HCT116 (cell line): Measurements from ENCODE around the gene CH25H. TPM values are rescaled to one million over a fixed set of nuclear protein-coding genes. Genes with fewer than 3 reads are reported as not detected.

Source experiments
- ATAC-seq: fragments of 200-7000 bp; cut with Tn5 transposase; 2 replicates; pipeline ENCODE4 v1.9.1; 2020; ENCODE audit warnings: mild to moderate bottlenecking, moderate library complexity
- BruUV-seq: library from RNA; stranded (reverse); fragments of 400-500 nt; replicated peaks from 2 replicates; lab custom pipeline; 2021; lab: Mats Ljungman, UMichigan
- CTCF ChIA-PET: fragments of 300-600 bp; sonication (Branson Sonifier 250); formaldehyde crosslinking; loops from one replicate; lab custom pipeline; 2021; ENCODE audit warnings: antibody characterized with exemption; lab: Charles Lee
- POLR2A ChIA-PET: fragments of 300-600, 350-600 bp; sonication (Branson Sonifier 250); formaldehyde crosslinking; loops from one replicate; lab custom pipeline; 2021; ENCODE audit warnings: antibody characterized with exemption; lab: Charles Lee
- RAD21 ChIA-PET, 2 experiments: fragments of 300-600 bp; sonication (Branson Sonifier 250); formaldehyde crosslinking; loops; one replicate each; lab custom pipeline; 2023; ENCODE audit warnings: low total read pairs in 2 of 2; ENCODE audit not compliant: uncharacterized antibody in 2 of 2, unreplicated experiment in 2 of 2, low non-redundant PET in 1 of 2; lab: Charles Lee
- DNase-seq: peaks from one replicate; pipeline ENCODE4 v3.0.0-alpha.2; 2010; ENCODE audit warnings: low read depth, low spot score
- H2AFZ ChIP-seq: fragments of 200-600 bp; shearing (Covaris generic), sonication (generic); 2 replicates; pipeline ENCODE4 v1.6.1; 2017; ENCODE audit warnings: low read depth, mixed run types, mixed read lengths, antibody characterized with exemption, low read length; ENCODE audit not compliant: poor library complexity, severe bottlenecking
- H3K27ac ChIP-seq: 2 replicates; pipeline ENCODE4 v1.5.1; 2012; ENCODE audit warnings: low read depth, low read length
- H3K27me3 ChIP-seq: fragments of 200-600 bp; sonication (generic); 2 replicates; pipeline ENCODE4 v1.6.1; 2016; ENCODE audit warnings: mixed run types, low read length, mixed read lengths; ENCODE audit not compliant: insufficient read depth
- H3K36me3 ChIP-seq, 2 experiments: fragments of 200-500 bp in 1 of 2; fragments of 200-600 bp in 1 of 2; sonication (Bioruptor generic) in 1 of 2; sonication (generic) in 1 of 2; 2 replicates each; pipeline versions ENCODE4 v1.5.1 to v1.6.1; 2014 to 2016; ENCODE audit warnings: low read length in 2 of 2, inconsistent platforms in 1 of 2, mixed read lengths in 1 of 2, mixed run types in 1 of 2; ENCODE audit not compliant: insufficient read depth in 2 of 2, control insufficient read depth in 1 of 2
- H3K4me1 ChIP-seq, 2 experiments: fragments of 200-600 bp in 1 of 2; sonication (generic) in 1 of 2; 2 replicates each; pipeline versions ENCODE4 v1.5.1 to v1.6.1; 2012 to 2017; ENCODE audit warnings: low read length in 2 of 2, inconsistent platforms in 1 of 2, mild to moderate bottlenecking in 1 of 2, mixed read lengths in 1 of 2, mixed run types in 1 of 2, moderate library complexity in 1 of 2; ENCODE audit not compliant: insufficient read depth in 2 of 2, control insufficient read depth in 1 of 2
- H3K4me2 ChIP-seq: fragments of 200-600 bp; sonication (generic); 2 replicates; pipeline ENCODE4 v1.6.1; 2017; ENCODE audit warnings: mixed run types, low read length, mixed read lengths
- H3K4me3 ChIP-seq, 2 experiments: fragments of 200-600 bp in 1 of 2; sonication (generic) in 1 of 2; replicated peaks in 1 of 2; 2 replicates each; pipeline ENCODE4 v1.5.1; 2011 to 2016; ENCODE audit warnings: low read length in 2 of 2, control low read depth in 1 of 2, low read depth in 1 of 2, mild to moderate bottlenecking in 1 of 2, mixed read lengths in 1 of 2, mixed run types in 1 of 2
- H3K79me2 ChIP-seq: fragments of 200-600 bp; sonication (generic); 2 replicates; pipeline ENCODE4 v1.6.1; 2017; ENCODE audit warnings: mild to moderate bottlenecking, mixed run types, low read length, moderate library complexity, mixed read lengths; ENCODE audit not compliant: insufficient read depth
- H3K9ac ChIP-seq: fragments of 200-600 bp; sonication (generic); 2 replicates; pipeline ENCODE4 v1.6.1; 2016; ENCODE audit warnings: low read length, mixed read lengths
- H3K9me2 ChIP-seq: fragments of 200-600 bp; sonication (generic), shearing (Covaris generic); 2 replicates; pipeline ENCODE4 v1.6.1; 2017; ENCODE audit warnings: mixed run types, mild to moderate bottlenecking, moderate library complexity; ENCODE audit not compliant: insufficient read depth
- H3K9me3 ChIP-seq, 2 experiments: fragments of 200-500 bp in 1 of 2; fragments of 200-600 bp in 1 of 2; sonication (Bioruptor generic) in 1 of 2; sonication (generic) in 1 of 2; 2 replicates each; pipeline ENCODE4 v1.6.1; 2014 to 2017; ENCODE audit warnings: low read length in 2 of 2, mixed read lengths in 2 of 2, inconsistent platforms in 1 of 2, low read depth in 1 of 2, mild to moderate bottlenecking in 1 of 2, mixed run types in 1 of 2, moderate library complexity in 1 of 2; ENCODE audit not compliant: control insufficient read depth in 1 of 2, insufficient read depth in 1 of 2
- H4K20me1 ChIP-seq: fragments of 200-600 bp; sonication (generic), shearing (Covaris generic); 2 replicates; pipeline ENCODE4 v1.6.1; 2017; ENCODE audit warnings: mixed run types, mild to moderate bottlenecking, moderate library complexity; ENCODE audit not compliant: insufficient read depth
- CBX3 ChIP-seq: IDR thresholded peaks from 2 replicates; pipeline ENCODE4 v1.6.1; 2012; ENCODE audit warnings: low read depth
- CEBPB ChIP-seq: IDR thresholded peaks from 2 replicates; pipeline ENCODE4 v1.6.1; 2012; ENCODE audit warnings: low read depth
- CTCF ChIP-seq, 3 experiments: fragments of 200-600 bp in 1 of 3; sonication (generic) in 1 of 3; IDR thresholded peaks in 2 of 3; conservative IDR thresholded peaks in 1 of 3; 2 replicates each; pipeline ENCODE4 v1.5.1; 2012 to 2017; ENCODE audit warnings: low read depth in 2 of 3, low read length in 2 of 3, antibody characterized with exemption in 1 of 3, borderline replicate concordance in 1 of 3, control low read depth in 1 of 3, mild to moderate bottlenecking in 1 of 3, mixed read lengths in 1 of 3, mixed run types in 1 of 3, moderate library complexity in 1 of 3; ENCODE audit not compliant: insufficient read depth in 1 of 3
- ELF1 ChIP-seq: IDR thresholded peaks from 2 replicates; pipeline ENCODE4 v1.6.1; 2012; ENCODE audit warnings: low read depth, borderline replicate concordance
- EZH2 ChIP-seq: fragments of 200-600 bp; sonication (generic); IDR thresholded peaks from 2 replicates; pipeline ENCODE4 v1.6.1; 2017; ENCODE audit warnings: antibody characterized with exemption, mixed run types
- EZH2phosphoT487 ChIP-seq: fragments of 200-600 bp; IDR thresholded peaks from 2 replicates; pipeline ENCODE4 v1.6.1; 2018; ENCODE audit warnings: antibody characterized with exemption, borderline replicate concordance
- FOSL1 ChIP-seq: IDR thresholded peaks from 2 replicates; pipeline ENCODE4 v1.6.1; 2012; ENCODE audit warnings: low read depth
- JUND ChIP-seq: IDR thresholded peaks from 2 replicates; pipeline ENCODE4 v1.6.1; 2012
- MAX ChIP-seq: IDR thresholded peaks from 2 replicates; pipeline ENCODE4 v1.6.1; 2012
- SIN3A ChIP-seq: IDR thresholded peaks from 2 replicates; pipeline ENCODE4 v1.6.1; 2012; ENCODE audit warnings: low read depth
- SP1 ChIP-seq: IDR thresholded peaks from 2 replicates; pipeline ENCODE4 v1.6.1; 2012; ENCODE audit warnings: low read depth
- SRF ChIP-seq: IDR thresholded peaks from 2 replicates; pipeline ENCODE4 v1.6.1; 2012; ENCODE audit warnings: low read depth
- YY1 ChIP-seq: IDR thresholded peaks from 2 replicates; pipeline ENCODE4 v1.6.1; 2011; ENCODE audit warnings: low read length, low read depth, moderate library complexity, mild to moderate bottlenecking; ENCODE audit not compliant: insufficient replicate concordance; ENCODE audit errors: extremely low read depth
- ZBTB33 ChIP-seq: IDR thresholded peaks from 2 replicates; pipeline ENCODE4 v1.6.1; 2011; ENCODE audit warnings: mild to moderate bottlenecking, low read length, moderate library complexity; ENCODE audit not compliant: insufficient replicate concordance; ENCODE audit errors: extremely low read depth
- ZFX ChIP-seq: fragments of 450-650 bp; IDR thresholded peaks from 2 replicates; pipeline ENCODE4 v1.6.1; 2017
- ZNF274 ChIP-seq: fragments of 200-500 bp; sonication (Bioruptor generic); IDR thresholded peaks from 2 replicates; pipeline ENCODE4 v1.6.1; 2014; ENCODE audit warnings: mild to moderate bottlenecking, low read depth, low read length, inconsistent platforms
- intact Hi-C: fragments of 100-400 bp; cut with micrococcal nuclease; formaldehyde crosslinking; loops from 2 replicates; pipeline ENCODE4 v1.10.0; 2022
- total RNA-seq: library from RNA; stranded (reverse); gene quantifications from one replicate; pipeline ENCODE4 v1.2.1, GENCODE V29; 2021; ENCODE audit not compliant: unreplicated experiment

The CH25H gene
- total RNA-seq, 1 experiment from 2014 or later: not detected

GRCh38 chr10:89252225-89252585 is 45.1 kb upstream of the CH25H start (continued):
- TF ChIP-seq FOSL1 (no peak), YY1 (no peak), ZBTB33 (no peak), EZH2phosphoT487 (no peak), SIN3A (no peak), CEBPB (no peak), SRF (no peak), ELF1 (no peak; the same call in 1 of the 2 replicates)

DNA sequence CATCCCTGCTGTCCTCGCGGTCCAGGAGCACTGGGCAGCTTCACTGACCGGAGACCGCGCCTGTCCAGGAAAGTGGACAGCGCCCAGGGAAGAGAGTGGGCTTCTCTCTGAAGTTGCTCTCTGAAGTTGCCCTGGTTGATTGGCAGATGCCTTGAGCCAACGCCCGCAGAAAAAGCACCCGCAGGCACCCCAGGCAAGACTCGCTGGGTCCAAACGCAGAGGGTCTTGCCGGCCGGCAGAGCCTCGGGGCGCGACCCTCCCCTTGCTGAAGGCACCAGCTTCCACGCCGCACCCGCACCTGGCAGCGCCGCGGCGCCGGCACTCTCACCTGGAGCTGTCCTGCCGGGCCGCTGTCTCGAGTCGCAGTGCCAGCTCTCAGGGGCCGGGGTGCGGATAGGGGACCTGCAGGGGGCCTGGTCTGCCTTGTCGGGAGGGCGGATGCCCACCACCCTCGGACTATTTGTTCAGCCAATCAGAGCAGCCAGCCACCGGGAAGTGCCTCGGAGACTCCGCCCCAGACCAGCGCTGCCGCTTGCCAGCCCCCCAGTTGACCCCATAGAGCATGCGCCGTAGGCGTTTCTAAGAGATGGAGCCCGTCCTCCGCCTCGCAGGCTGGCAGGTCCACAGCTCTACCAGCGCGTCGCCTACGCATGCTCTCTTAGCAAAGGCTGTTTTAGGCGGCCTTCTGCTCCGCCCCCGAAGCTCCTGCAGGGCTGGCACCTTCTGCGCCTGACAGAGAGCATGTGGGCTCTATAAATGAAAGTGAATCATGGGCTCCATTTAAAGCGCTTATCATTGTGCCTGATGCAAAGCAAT is 44.5 kb upstream of the CH25H start, which contains the start of gene LIPA:
TSS of gene LIPA (minus strand) at position 367 of the 816 bp plus-strand sequence. CDS start 4,127 bp downstream, outside the sequence.
- H3K79me2 ChIP-seq: no peaks in the 10 kb centered on the region
- H3K27me3 ChIP-seq: no peaks in the 10 kb centered on the region
- no peaks in the 10 kb centered on the region for H3K9me2 ChIP-seq
- ChIA-PET CTCF (interaction anchor here (0.7 to 1.1 kb wide), 4 partner anchors 8 to 319 kb away, joined by 3 to 4 read pairs (median 3); no protein-coding TSS in a partner anchor), POLR2A (interaction anchor here (0.6 to 1.3 kb wide), 6 partner anchors 8 to 141 kb away, joined by 3 to 5 read pairs (median 3); partner anchors contain the start of genes IFIT1 and IFIT3), RAD21 (interaction anchor here in 1 of 2 experiments (0.6 kb wide), 1 partner anchor 67 kb away, joined by 3 read pairs; no protein-coding TSS in a partner anchor)
- peak within 1 kb of the TSS; percentile 60 for H3K9ac ChIP-seq
- peak; percentile 98 for ATAC-seq
- H3K9me3 ChIP-seq: no peaks in the 10 kb centered on the region; a peak in 2 of 4 replicates
- intact Hi-C loops: no loop called here
- BruUV-seq: no TSS peak
- peak; percentile 97 for DNase-seq
- H3K4me2 ChIP-seq: peak within 1 kb of the TSS; percentile 93
- H3K4me3 ChIP-seq: peak within 1 kb of the TSS; percentile 79 to 82
- no peaks in the 10 kb centered on the region for H3K36me3 ChIP-seq
- H3K27ac ChIP-seq: peak within 1 kb of the TSS; percentile 34
- peak within 1 kb of the TSS; percentile 6 for H2AFZ ChIP-seq
- peaks cover 3 to 15% of the 10 kb centered on the region in 2 experiments; a peak in 3 of 4 replicates for H3K4me1 ChIP-seq
- H4K20me1 ChIP-seq: no peaks in the 10 kb centered on the region
- TF ChIP-seq CTCF (IDR thresholded peaks at IDR 0.05 in 2 of 3, conservative IDR thresholded peaks at IDR 0.05 in 1 of 3; ENCODE audit: borderline replicate concordance in 1 of 3, insufficient read depth in 1 of 3, low read depth in 2 of 3, low read length in 2 of 3) (no peak), SIN3A (no peak), CBX3 (peak; percentile 76; the same call in 1 of the 2 replicates), EZH2 (no peak), ZBTB33 (no peak), SRF (no peak), ELF1 (no peak; the same call in 1 of the 2 replicates), JUND (no peak), FOSL1 (no peak), MAX (peak; percentile 81), ZNF274 (no peak), SP1 (no peak), ZFX (no peak; the same call in 1 of the 2 replicates), YY1 (no peak)
